HG03159 (cell line): ENCODE data around the gene PRRT1B.

Source experiments
- ATAC-seq: cut with Tn5 transposase; IDR thresholded peaks from one replicate; pipeline ENCODE4 v1.9.1; 2021; ENCODE audit warnings: mild to moderate bottlenecking, moderate library complexity; ENCODE audit not compliant: unreplicated experiment

The PRRT1B gene

DNA sequence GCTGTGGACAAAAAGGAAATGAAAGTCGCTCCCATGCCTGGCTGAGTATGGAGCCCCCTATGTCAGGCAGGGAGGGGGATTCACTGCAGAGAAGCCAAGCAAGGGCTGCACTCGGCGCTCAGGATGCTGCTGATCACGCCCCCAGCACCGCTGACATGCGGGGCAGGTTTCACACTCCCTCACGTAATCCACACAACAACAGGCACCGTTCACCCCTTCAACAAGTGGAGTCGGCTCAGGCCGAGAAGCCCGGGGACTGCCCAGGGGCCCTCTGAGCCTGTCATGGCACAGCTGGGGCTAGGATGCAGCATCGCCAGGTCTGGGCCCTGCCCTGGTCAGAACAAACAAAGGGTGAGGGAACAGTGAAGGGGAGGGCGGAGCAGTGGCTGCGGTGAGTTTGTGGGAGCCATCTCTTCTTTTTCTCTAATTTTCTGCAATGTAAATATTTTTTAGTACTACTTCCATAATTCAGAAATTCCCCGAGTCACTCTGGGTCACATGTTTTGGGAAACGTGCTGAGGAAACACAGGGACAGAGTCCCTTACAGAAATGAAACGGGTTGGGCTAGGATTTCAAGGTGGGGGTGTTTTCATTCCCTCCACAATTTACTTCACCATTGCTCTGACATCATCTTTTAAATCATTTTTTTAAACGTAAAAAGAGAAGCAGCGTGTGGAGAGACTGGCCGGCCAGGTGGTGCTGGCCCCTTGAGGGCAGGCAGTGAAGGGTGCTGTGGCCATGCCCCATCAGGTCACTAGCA is 49.8 kb downstream of the PRRT1B start:
- ATAC-seq: no peak

DNA sequence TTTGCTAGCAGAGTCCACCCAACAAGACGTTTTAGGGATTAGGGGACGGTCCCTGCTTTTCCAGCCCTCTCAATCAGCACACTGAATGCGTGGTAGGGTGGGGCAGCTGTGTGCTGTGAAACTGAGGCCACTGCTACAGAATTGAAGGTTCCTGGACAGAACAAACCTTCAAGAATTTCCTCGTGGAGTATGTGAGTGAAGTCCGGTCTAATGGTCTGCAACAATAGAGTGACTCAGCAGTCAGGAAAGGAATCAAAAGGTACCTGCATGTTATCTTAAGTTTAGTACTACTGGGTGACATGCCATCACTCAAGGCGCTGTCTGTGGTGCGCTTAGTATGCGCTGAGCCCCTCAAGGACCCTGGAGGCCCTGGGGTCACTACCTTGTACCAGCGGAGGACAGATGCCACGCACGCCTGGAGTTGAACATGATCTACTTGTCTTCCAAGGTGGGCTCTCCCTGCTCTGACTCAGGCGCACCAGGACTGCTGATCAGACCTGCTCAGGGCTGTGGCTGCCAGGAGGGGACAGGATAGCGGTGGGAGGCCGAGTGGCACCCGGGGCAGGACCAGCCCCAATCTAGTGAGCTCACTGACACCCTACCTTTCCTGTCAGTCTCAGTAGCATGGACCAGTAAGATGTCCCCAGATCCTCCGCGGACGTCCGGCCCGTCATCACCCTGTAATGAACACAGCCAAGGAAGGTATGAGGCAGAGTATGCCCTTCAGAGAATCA is 50.5 kb downstream of the PRRT1B start:
- no peak for ATAC-seq

DNA sequence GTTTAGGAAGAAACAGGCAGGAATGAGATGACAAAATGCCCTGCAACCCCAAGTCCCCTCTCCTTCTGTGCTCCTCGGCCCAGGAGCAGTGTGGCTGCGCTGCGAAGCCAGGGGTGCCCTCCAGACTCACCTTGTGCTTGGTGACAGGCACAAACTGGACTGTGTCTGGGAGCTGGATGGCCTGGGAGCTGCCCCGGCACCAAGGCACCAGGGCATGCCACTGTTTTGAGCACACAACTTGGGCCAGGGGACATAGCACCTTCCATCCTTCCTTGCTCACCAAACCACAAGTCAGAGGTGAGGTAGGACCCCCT is 51.1 kb downstream of the PRRT1B start:
- ATAC-seq: no peak

DNA sequence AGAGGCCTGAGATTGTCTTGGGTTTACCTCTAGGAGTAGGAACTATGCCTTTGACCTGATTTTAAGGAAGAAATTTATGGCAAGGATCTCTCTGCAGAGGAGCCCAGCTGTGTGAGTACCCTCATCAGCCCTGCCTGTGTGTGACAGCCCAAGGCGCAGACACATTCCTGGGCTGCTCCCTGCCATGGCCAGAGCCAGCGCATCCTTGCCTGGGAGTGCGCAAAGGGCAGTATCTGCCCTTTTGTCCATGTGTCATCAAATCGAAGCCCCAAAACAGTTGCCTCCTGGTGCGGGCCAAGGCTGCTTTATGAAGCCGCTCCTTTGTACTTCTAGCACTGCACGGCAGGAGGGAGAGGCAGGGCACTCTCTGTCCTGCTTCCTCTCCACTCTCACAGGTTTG is 51.9 kb downstream of the PRRT1B start:
- ATAC-seq: no peak

DNA sequence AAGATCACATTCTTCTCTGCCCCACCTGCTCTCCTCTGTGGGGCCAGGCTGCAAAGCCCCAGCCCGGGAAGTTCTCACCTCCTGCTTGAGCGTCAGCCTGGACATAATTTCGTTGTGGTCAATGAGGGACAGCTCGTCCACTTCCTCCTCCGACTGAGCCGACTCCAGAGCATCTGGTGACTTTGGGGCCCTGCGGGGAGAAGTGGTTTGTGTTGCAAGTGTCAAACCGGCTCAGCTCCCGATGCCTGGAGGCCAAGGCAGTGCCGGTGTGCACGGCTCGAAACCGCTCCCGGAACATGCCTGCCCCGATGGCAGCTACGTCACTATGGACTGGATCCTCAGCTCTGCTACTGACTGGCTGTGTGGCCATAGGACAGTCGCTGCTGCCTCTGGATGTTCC is 52.8 kb downstream of the PRRT1B start:
- no peak for ATAC-seq

DNA sequence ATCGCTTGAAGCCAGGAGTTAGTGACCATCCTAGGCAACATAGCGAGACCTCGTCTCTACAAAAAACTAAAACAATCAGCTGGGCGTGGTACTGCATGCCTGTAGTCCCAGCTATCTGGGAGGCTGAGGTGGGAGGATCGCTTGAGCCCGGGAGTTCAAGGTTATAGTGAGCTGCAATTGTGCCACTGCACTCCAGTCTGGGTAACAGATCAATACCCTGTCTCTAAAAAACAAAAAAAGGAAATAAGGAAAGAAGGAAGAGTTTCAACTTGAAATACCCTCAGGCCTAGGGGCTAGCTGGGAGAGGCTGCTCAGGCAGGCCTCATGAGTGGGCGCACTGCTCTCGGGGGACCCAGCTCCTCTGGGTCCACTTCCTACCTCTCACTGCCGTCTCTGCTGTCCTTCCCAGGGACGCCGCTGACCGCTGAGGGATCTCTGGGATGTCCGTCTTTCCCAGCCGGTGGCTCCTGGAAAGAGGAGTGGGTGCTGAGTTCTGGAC is 56.4 kb downstream of the PRRT1B start:
- no peak for ATAC-seq

DNA sequence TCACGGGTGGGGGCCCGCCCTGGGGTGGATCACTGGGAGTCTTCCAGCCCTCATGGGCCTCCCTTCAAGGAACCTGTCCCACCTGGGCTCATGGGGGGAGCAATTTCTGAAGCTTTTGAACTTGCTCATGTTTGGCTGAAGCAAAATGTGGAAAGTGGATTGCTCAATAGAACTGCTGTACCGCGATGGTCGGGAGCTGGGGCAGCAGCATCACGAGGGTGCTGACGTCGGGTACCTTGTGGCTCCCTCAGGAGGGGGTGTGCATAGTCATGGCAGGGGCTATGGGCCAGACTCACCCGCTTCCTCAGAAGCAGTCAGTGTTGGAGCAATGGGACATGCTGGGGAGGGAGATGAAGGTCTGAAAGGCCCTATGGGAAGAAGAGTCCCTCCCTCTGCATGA is 57.9 kb downstream of the PRRT1B start:
- no peak for ATAC-seq

DNA sequence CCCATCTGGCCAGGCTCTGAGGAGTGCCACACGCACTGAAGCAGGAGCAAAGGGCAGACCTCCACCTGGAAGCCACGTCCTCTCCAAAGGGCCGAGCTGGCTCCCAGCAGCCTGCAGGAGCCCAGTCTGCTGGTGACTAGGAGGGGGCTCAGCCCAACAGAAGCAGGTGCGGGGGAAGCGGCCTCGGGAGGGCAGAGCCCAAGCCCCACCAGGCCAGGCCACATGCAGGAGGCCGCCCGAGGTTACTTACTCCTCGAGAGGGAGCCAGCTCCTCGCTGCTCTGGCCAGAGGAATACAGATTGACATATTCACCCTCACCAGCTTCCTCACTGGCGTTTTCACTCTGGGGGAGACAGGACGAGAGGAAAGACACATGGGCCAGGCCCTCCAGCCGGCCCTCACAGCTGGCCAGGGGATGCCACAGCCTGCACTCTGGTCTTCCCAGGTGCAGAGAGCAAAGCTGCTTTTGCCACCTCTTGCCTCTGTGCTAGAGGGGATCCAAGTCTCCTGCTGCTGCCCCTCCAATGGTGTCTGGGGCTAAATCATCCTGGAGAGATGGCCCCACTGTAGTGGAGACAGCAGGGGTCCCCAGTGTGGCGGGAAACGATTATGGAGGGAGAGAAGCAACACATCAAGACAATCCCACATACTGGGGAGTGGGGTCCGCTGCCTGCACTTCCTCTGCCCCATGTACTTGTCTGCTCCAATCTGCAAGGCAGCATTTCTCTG is 58.6 kb downstream of the PRRT1B start:
- ATAC-seq: no peak

DNA sequence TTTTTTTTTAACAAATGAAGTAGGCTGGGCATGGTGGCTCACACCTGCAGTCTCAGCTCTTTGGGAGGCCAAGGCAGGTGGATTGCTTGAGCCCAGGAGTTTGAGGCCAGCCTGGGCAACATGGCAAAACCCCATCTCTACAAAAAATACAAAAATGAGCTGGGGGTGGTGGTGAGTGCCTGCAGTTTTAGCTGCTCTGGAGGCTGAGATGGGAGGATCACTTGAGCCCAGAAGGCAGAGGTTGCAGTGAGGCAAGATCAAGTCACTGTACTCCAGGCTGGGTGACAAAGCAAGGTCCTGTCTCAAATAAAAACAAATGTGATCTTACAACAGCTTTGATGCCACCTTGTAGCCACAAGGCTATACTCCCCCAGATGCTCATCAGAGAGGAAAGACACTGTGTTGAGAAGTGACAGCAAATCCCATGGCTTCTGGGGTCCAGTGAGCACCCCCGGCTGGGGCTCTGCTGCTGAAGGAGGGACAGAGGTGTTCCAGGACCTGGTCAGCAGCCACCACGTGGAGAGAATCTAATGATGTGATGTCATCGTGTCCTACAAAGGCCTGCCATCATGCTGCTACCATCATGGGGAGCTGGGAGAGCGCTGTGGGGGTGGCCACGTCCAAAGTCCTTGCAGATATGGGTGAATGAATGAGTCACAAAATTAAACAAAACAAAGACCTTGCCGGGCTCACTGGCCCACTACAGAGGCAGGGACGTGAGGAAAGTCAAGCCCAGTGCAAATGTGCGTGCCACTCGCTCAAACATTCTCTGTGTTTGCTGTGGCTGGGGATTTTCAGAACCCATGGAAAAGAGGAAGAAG is 60.7 kb downstream of the PRRT1B start:
- ATAC-seq: no peak

DNA sequence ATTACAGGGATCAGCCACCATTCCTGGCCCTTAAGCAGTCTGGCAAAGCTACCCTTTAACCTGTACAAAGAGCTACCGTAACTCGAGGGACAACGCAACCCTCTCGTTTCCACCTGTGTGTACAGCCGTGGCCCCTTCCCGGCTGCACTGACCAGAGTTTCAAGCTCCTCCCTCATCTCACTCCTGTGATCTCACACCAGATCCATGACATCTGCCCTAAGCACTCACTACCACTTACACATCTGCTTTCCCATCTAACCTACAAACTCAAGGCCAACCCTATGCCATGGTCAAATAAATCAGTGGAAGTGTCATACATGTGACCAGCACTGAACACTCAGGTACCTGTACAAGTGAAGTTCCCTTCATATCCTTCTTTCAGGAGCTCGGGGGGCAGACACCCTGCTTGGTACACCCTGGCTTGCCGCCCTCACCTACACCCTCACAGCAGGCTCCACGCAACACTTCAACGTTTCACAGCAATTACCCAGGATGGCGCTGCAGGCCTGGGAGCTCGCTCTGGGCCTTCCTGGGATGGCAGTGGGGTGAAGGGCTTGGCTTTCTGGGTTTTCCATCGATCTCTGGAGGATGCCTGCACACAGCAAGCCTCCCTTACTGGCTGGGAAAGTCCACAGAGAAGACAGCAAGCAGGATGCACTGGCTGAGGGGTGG is 61.7 kb downstream of the PRRT1B start:
- ATAC-seq: no peak

DNA sequence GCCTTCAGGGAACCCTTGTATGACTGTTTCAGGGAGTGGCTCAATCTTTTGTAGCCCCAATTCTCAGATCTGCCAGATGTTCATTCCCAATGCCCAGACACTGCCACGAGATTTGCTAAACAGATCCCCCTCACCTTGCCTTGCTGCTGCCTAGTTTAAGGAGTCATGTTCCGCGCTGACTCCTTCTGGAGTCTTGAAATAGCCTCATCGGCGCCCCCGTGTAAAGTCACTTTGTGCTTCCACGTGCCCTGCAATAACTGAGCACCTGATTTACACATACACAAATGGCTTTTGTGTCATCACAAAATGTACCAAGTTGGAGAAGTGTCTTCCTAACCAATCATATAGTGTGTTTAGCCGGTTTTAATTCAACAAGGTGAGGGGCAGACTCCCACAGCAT is 62.3 kb downstream of the PRRT1B start:
- no peak for ATAC-seq

DNA sequence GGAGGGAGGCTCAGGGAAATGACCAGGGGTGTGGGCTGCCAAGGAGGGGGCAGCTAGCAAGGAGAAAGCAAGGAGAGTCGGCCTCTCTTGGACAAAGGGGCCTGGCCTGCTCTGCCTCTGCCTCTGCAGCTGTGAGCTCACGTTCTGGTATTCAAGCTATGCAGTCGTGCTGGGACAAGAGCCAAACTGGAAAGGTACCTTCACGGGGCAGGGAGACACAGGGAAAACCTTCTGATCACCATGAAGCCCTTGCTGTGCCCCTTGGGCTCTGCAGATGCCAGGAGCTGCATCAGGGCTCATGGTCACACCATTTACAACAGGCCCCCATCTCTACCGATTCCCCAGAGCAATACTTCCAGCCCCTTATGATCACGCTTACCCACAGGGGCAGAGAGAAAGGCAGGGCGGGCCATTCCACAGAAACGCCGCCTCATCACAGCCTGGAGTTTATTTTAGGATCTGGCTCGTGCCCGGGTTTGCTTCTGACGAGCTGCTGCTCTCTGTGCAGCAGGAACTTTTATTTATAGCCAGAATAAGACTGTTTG is 63.2 kb downstream of the PRRT1B start:
- ATAC-seq: no peak
